ENCODE data around the gene MS4A1.
"Not testable (repeated sequence)": the region's sequence is repeated elsewhere in the genome, so short reads cannot be mapped to it uniquely, and the experiment has no call there.

MS4A1 gene

GRCh38 chr11:60504219-60504905, 48.7 kb downstream of the MS4A1 start:
- DNase-seq = no peak

GRCh38 chr11:60509609-60510008, 54.0 kb downstream of the MS4A1 start:
- DNase-seq = not testable (repeated sequence)

GRCh38 chr11:60510209-60510608, 54.6 kb downstream of the MS4A1 start:
- DNase-seq = not testable (repeated sequence)

- DNase-seq = peak in 1 of 2 experiments; percentile 8
Measured at GRCh38 chr11:60511393-60511792, 55.7 kb downstream of the MS4A1 start.

- DNase-seq = no peak
Measured at GRCh38 chr11:60512651-60513225, 57.1 kb downstream of the MS4A1 start.

- DNase-seq = no peak
Measured at GRCh38 chr11:60513496-60514460, 58.1 kb downstream of the MS4A1 start.

- no peak for DNase-seq
Measured at GRCh38 chr11:60515144-60515855, 59.7 kb downstream of the MS4A1 start, which contains the start of gene MS4A13. Gene MS4A13 (plus strand): TSS chr11:60515392. CDS start chr11:60518084, 2,692 bp downstream.
